Uterus (tissue), 4 donors: Measurements from ENCODE around the gene B4GALNT3. TPM values are rescaled to one million over a fixed set of nuclear protein-coding genes. Genes with fewer than 3 reads are reported as not detected.

ENCODE experiments used
- DNase-seq, 2 donors: peaks; one replicate each; pipeline ENCODE4 v3.0.0-alpha.2; 2019 to 2020
- H3K27ac ChIP-seq, 2 donors: fragments of 200-600 bp; sonication (generic); 1 replicate in 1 of 2; 2 replicates in 1 of 2; pipeline ENCODE4 v1.5.1; 2016 to 2018
- H3K27me3 ChIP-seq, 2 donors: fragments of 200-600 bp; sonication (generic); one replicate each; pipeline ENCODE4 v1.5.1; 2018 to 2019; ENCODE audit warnings: control low read depth in 1 of 2
- H3K36me3 ChIP-seq, 2 donors: fragments of 200-600 bp; sonication (generic); one replicate each; pipeline ENCODE4 v1.5.1; 2019; ENCODE audit warnings: control low read depth in 1 of 2
- H3K4me1 ChIP-seq, 2 donors: fragments of 200-600 bp; sonication (generic); one replicate each; pipeline ENCODE4 v1.5.1; 2018 to 2019; ENCODE audit warnings: control low read depth in 1 of 2
- H3K4me3 ChIP-seq, 2 donors: fragments of 200-600 bp; sonication (generic); 1 replicate in 1 of 2; 2 replicates in 1 of 2; pipeline ENCODE4 v1.5.1; 2018 to 2019; ENCODE audit warnings: mild to moderate bottlenecking in 1 of 2
- H3K9me3 ChIP-seq, 2 donors: fragments of 200-600 bp; sonication (generic); one replicate each; pipeline ENCODE4 v1.5.1; 2019; ENCODE audit warnings: control low read depth in 1 of 2
- CTCF ChIP-seq, 4 experiments: fragments of 200-600 bp in 2 of 4; fragments of 450-650 bp in 2 of 4; sonication (generic) in 2 of 4; IDR thresholded peaks; one replicate each; pipeline ENCODE4 v1.5.1; 2016 to 2019; ENCODE audit warnings: antibody characterized with exemption in 4 of 4, mild to moderate bottlenecking in 2 of 4, moderate library complexity in 1 of 4
- POLR2A ChIP-seq, 2 donors: fragments of 450-650 bp; IDR thresholded peaks; one replicate each; pipeline ENCODE4 v1.6.1; 2016; ENCODE audit warnings: antibody characterized with exemption in 2 of 2, mild to moderate bottlenecking in 1 of 2, moderate library complexity in 1 of 2
- intact Hi-C: fragments of 100-400 bp; cut with DNase I; formaldehyde crosslinking; loops from one replicate; pipeline ENCODE4 v1.15.1; 2023; ENCODE audit warnings: low total_unique reads
- total RNA-seq, 4 donors: library from RNA; depleted of rRNA in 3 of 4; stranded (reverse); fragments of >200 nt in 3 of 4; gene quantifications; one replicate each; pipeline versions ENCODE4 v1.1.0 to v1.2.4, GENCODE V29; 2014 to 2023
- donor health status: DM: yes; HTN: yes; CAD: no.

The B4GALNT3 gene
- total RNA-seq, 4 donors from 2014 or later = 2.2 to 29.2 (median 3.1) TPM

- no peak for DNase-seq
- Histone ChIP-seq H3K4me1 (no peaks in the 10 kb centered on the region), H3K9me3 (no peaks in the 10 kb centered on the region), H3K27me3 (no peaks in the 10 kb centered on the region), H3K4me3 (no peak overlapping the region), H3K36me3 (no peaks in the 10 kb centered on the region), H3K27ac (no peak overlapping the region)
- intact Hi-C loops = no loop called here
- TF ChIP-seq CTCF (IDR thresholded peaks at IDR 0.05) (no peak), POLR2A (IDR thresholded peaks at IDR 0.05) (no peak)
These were observed 90.9 kb downstream of the B4GALNT3 start for GRCh38 chr12:550473-551260.

- H3K4me3 ChIP-seq = no peak overlapping the region
- H3K27me3 ChIP-seq = no peaks in the 10 kb centered on the region
- intact Hi-C loops = no loop called here
- H3K9me3 ChIP-seq = no peaks in the 10 kb centered on the region
- DNase-seq = no peak
- H3K4me1 ChIP-seq = no peaks in the 10 kb centered on the region
- no peaks in the 10 kb centered on the region for H3K36me3 ChIP-seq
- no peak overlapping the region for H3K27ac ChIP-seq
- TF ChIP-seq POLR2A (IDR thresholded peaks at IDR 0.05) (no peak), CTCF (IDR thresholded peaks at IDR 0.05) (no peak)
These were observed 92.7 kb downstream of the B4GALNT3 start for GRCh38 chr12:552466-552865.

- Histone ChIP-seq H3K36me3 (no peaks in the 10 kb centered on the region), H3K27me3 (no peaks in the 10 kb centered on the region), H3K4me1 (no peaks in the 10 kb centered on the region), H3K4me3 (no peak overlapping the region), H3K9me3 (no peaks in the 10 kb centered on the region), H3K27ac (no peak overlapping the region)
- no peak for DNase-seq
- intact Hi-C loops = no loop called here
- no peak for TF ChIP-seq CTCF (IDR thresholded peaks at IDR 0.05)
- TF ChIP-seq POLR2A (IDR thresholded peaks at IDR 0.05) = no peak
These were observed 93.7 kb downstream of the B4GALNT3 start for GRCh38 chr12:553216-554000.

GRCh38 chr12:554001-554285, 94.2 kb downstream of the B4GALNT3 start:
- Histone ChIP-seq H3K27me3 (no peaks in the 10 kb centered on the region), H3K4me1 (no peaks in the 10 kb centered on the region), H3K36me3 (no peaks in the 10 kb centered on the region), H3K4me3 (no peak overlapping the region), H3K9me3 (no peaks in the 10 kb centered on the region), H3K27ac (no peak overlapping the region)
- TF ChIP-seq POLR2A (IDR thresholded peaks at IDR 0.05) (no peak), CTCF (IDR thresholded peaks at IDR 0.05) (no peak)
- intact Hi-C loops = no loop called here
- DNase-seq = no peak

GRCh38 chr12:556498-556897, 96.8 kb downstream of the B4GALNT3 start:
- TF ChIP-seq CTCF (IDR thresholded peaks at IDR 0.05) (no peak), POLR2A (IDR thresholded peaks at IDR 0.05) (no peak)
- intact Hi-C loops = no loop called here
- Histone ChIP-seq H3K9me3 (no peaks in the 10 kb centered on the region), H3K36me3 (no peaks in the 10 kb centered on the region), H3K4me3 (no peak overlapping the region), H3K4me1 (no peaks in the 10 kb centered on the region), H3K27ac (no peak overlapping the region), H3K27me3 (no peaks in the 10 kb centered on the region)
- DNase-seq = no peak
